GM12872 (cell line): ENCODE data around the gene PBX1.

ENCODE experiments used
- TF ChIP-seq, protein P1 (sequence below): IDR thresholded peaks from 3 replicates; pipeline ENCODE4 v1.5.1; 2011; ENCODE audit warnings: low read depth, mild to moderate bottlenecking, low read length, moderate library complexity; ENCODE audit not compliant: insufficient read depth

The PBX1 gene

DNA sequence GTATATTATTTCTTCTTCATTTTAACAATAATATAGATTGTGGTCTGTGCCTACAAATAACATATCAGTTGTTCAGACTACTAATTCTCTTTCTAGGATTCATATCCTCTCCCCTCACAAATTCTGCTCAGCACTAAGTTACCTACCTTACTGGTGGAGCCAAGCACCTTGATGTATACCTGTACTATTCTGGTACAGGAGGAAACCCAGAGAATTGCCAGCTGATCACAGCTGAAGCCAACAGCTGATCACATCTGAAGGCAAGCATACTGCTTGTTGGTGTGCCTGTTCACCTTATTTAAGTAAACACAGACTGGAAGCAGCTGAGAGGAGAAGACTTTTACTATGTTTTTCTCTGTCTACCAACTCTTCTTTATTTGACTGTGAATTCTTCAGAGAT is 101.8 kb downstream of the PBX1 start:
- TF ChIP-seq, protein P1, sequence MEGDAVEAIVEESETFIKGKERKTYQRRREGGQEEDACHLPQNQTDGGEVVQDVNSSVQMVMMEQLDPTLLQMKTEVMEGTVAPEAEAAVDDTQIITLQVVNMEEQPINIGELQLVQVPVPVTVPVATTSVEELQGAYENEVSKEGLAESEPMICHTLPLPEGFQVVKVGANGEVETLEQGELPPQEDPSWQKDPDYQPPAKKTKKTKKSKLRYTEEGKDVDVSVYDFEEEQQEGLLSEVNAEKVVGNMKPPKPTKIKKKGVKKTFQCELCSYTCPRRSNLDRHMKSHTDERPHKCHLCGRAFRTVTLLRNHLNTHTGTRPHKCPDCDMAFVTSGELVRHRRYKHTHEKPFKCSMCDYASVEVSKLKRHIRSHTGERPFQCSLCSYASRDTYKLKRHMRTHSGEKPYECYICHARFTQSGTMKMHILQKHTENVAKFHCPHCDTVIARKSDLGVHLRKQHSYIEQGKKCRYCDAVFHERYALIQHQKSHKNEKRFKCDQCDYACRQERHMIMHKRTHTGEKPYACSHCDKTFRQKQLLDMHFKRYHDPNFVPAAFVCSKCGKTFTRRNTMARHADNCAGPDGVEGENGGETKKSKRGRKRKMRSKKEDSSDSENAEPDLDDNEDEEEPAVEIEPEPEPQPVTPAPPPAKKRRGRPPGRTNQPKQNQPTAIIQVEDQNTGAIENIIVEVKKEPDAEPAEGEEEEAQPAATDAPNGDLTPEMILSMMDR = no peak

DNA sequence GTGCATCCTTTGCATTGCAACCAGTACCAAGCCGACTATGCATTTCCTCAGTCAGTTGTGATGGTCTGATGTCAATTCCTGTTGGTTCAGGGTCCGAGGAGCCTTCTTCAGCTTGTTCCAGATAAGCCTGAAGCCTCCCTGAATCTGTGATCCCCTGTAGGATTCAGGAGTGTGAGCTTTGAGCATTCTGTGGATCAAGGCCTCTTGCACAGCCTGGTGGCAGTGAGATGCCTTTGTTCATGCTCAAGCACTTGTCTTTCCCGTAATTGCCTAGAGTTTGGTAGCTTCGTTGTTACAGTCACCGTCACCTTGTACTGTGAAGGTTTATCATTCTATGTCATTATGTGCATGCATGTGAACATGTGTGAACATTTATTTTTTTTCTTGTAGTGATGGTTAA is 103.5 kb downstream of the PBX1 start:
- TF ChIP-seq, protein P1 = no peak

DNA sequence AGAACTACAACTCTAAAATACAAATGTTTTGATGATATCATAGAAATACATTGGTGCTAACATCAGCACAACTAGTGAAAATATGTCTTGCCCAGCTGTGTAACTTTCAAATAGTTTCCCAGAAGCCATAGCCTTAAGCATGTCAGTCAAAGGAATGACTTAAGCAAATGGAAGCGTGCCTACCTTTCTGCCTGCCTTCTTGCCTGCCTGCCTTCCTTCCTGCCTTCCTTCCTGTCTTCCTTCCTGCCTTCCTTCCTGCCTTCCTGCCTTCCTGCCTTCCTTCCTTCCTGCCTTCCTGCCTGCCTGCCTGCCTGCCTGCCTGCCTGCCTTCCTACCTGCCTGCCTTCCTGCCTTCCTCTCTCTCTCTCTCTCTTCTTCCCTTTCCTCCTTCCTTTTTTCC is 104.0 kb downstream of the PBX1 start:
- TF ChIP-seq, protein P1 = no peak

DNA sequence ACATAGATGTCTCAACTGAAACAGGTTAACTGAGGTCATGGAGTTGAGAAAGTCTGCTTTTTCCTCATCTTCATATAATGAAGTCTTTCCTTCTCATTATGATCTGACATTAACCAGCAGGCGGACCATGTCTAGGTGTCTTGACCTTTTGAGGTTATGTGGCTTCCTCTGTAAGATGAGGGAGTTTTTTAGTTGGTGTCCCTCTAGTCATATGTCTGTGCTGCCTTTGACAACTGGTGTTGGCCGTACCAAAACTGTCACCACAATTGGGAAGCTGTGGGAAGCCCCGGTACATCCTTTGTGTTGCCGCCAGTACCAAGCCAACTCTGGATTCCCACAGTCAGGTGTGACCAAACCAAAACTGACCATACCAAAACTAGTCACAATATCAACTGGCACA is 105.1 kb downstream of the PBX1 start:
- TF ChIP-seq, protein P1 = no peak

DNA sequence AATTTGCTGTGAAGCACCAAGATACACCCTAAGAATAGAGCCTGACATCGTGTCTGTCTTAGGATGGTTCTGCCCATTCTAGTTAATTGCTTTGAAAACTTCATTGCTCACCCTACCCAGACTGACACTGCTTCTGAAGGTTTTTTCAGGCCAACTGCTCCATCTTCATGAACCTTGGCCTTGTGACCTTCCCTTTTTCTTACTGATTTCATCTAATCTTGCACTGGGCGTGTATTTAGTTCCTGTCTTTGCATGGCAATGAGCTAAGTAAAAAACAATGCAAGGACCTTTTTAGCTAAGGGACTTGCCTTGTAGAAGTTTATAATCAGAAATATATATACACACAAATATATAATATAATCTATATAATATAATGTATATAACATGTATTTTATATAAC is 108.0 kb downstream of the PBX1 start:
- TF ChIP-seq, protein P1 = no peak

DNA sequence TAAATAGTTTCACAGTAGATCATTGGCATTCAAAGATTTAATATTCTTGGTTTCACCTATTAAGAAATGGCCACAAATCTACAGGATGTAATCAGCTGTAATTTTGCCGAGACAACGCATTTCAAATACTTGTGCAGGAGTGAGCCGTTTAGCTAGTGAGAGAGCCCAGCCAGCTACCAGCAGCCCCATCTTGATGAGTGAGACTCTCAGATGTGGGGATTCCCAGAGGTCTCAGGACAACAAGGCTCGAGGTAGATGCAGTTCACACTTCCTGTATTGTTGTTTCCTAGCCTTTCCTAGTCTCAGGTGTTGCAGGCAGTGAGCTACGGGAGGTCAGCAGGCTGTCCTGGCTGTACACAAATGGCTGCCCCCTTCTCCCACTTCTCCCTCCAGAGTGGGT is 108.6 kb downstream of the PBX1 start:
- TF ChIP-seq, protein P1 = no peak

DNA sequence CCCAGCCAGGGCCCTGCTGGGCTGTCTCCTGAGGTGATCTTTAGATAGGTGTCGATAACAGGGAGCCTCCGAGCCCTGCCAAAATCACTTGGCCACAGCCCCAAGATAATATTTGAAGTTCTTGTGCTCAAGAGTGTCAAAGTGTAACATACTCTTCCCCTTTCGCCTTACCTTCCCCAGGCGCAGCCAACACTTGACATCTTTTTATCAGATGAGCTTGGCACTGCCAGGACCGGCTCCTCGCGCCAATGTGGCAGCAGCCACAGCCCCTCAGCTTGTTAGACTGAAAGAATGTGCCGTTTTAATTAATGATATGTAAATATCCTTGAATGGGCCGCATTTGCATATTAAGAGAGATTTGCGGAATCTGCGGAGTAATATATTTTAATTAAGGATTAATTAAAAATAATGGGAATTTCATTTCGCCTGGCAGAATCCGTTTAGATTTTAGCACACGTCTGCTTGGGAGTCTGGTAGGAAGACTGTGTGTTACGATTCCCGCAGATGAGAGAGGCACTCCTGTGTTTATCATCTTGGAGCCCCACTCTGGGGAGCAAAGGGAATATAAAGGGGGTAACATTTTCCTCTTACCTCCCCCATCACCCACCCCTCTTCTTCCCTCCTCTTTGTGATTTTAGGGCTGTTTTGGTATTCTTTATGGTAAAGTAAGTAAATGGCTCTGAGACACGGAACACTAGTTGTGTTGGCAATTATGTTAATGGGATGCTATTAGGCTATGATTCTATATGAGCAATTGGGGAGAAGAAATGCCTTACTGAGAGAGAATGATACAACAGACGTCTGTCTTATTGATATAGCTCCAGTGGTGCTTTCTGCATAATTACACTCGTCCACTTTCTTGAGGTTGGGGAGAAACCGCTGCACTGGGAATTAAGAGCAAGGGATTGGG is 109.8 kb downstream of the PBX1 start:
- TF ChIP-seq, protein P1 = no peak
